Vagina (tissue), 2 donors: ENCODE results near the gene SYNE4. TPM values are rescaled to one million over a fixed set of nuclear protein-coding genes. Genes with fewer than 3 reads are reported as not detected.
"Not testable (repeated sequence)": the region's sequence is repeated elsewhere in the genome, so short reads cannot be mapped to it uniquely, and the experiment has no call there.

ENCODE experiments used
- DNase-seq, 2 donors: peaks; one replicate each; pipeline ENCODE4 v3.0.0-alpha.2; 2017; ENCODE audit errors: extremely low spot score in 2 of 2
- H3K27ac ChIP-seq: fragments of 200-600 bp; sonication (generic); one replicate; pipeline ENCODE4 v1.5.1; 2019
- H3K27me3 ChIP-seq: fragments of 200-600 bp; sonication (generic); one replicate; pipeline ENCODE4 v1.5.1; 2019
- H3K36me3 ChIP-seq, 2 donors: fragments of 200-600 bp; sonication (generic); one replicate each; pipeline ENCODE4 v1.5.1; 2017 to 2019
- H3K4me1 ChIP-seq: fragments of 200-600 bp; sonication (generic); one replicate; pipeline ENCODE4 v1.5.1; 2019
- H3K4me3 ChIP-seq, 2 donors: fragments of 200-600 bp; sonication (generic); 1 replicate in 1 of 2; 2 replicates in 1 of 2; pipeline ENCODE4 v1.5.1; 2016 to 2019
- H3K9me3 ChIP-seq: fragments of 200-600 bp; sonication (generic); one replicate; pipeline ENCODE4 v1.5.1; 2019
- POLR2A ChIP-seq, 2 donors: fragments of 450-650 bp; IDR thresholded peaks; one replicate each; pipeline ENCODE4 v1.6.1; 2017; ENCODE audit warnings: antibody characterized with exemption in 2 of 2, mild to moderate bottlenecking in 2 of 2, moderate library complexity in 2 of 2
- POLR2AphosphoS5 ChIP-seq, 2 donors: sonication (generic); formaldehyde crosslinking; IDR thresholded peaks; one replicate each; pipeline ENCODE4 v1.9.0; 2017; ENCODE audit warnings: antibody characterized with exemption in 2 of 2, mild to moderate bottlenecking in 2 of 2, low read depth in 1 of 2; ENCODE audit not compliant: insufficient read depth in 1 of 2
- intact Hi-C: fragments of 100-400 bp; cut with DNase I; formaldehyde crosslinking; loops from one replicate; pipeline ENCODE4 v1.15.1; 2023
- total RNA-seq: library from RNA; depleted of rRNA; stranded (reverse); fragments of >200 nt; gene quantifications from one replicate; pipeline ENCODE4 v1.2.3, GENCODE V29; 2016
- TF ChIP-seq, protein P1 (sequence below), 3 experiments: fragments of 450-650 bp in 2 of 3; fragments of 200-600 bp in 1 of 3; sonication (generic) in 1 of 3; IDR thresholded peaks; one replicate each; pipeline ENCODE4 v1.5.1; 2017 to 2019; ENCODE audit warnings: antibody characterized with exemption in 3 of 3, mild to moderate bottlenecking in 2 of 3, moderate library complexity in 2 of 3

Gene SYNE4
- total RNA-seq, 1 donor from 2014 or later, result 2.0 TPM

DNA sequence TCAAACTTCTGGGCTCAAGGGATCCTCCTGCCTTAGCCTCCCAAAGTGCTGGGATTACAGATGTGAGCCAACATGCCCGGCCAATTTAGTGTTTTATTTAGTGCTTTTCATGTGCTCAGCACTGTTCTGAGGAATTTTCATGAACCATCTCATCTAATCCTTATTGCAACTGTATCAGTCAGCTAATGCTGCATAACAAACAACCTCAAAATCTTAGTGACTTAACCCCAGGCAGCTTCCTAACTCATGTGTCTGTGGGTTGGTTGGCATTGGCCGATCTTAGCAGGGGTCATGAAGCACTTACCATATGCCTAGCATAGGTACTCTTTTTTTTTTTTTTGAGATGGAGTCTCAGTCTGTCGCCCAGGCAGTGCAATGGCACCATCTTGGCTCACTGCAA is 19.8 kb downstream of the SYNE4 start:
- intact Hi-C loops, result no loop called here
- H3K36me3 ChIP-seq, result no peaks in the 10 kb centered on the region
- H3K4me3 ChIP-seq, result no peak overlapping the region
- H3K9me3 ChIP-seq, result no peaks in the 10 kb centered on the region
- H3K27ac ChIP-seq, result no peak overlapping the region
- no peaks in the 10 kb centered on the region for H3K27me3 ChIP-seq
- peaks cover 15% of the 10 kb centered on the region for H3K4me1 ChIP-seq
- DNase-seq, result no peak
- no peak for TF ChIP-seq POLR2A (IDR thresholded peaks at IDR 0.05)
- TF ChIP-seq, protein P1, sequence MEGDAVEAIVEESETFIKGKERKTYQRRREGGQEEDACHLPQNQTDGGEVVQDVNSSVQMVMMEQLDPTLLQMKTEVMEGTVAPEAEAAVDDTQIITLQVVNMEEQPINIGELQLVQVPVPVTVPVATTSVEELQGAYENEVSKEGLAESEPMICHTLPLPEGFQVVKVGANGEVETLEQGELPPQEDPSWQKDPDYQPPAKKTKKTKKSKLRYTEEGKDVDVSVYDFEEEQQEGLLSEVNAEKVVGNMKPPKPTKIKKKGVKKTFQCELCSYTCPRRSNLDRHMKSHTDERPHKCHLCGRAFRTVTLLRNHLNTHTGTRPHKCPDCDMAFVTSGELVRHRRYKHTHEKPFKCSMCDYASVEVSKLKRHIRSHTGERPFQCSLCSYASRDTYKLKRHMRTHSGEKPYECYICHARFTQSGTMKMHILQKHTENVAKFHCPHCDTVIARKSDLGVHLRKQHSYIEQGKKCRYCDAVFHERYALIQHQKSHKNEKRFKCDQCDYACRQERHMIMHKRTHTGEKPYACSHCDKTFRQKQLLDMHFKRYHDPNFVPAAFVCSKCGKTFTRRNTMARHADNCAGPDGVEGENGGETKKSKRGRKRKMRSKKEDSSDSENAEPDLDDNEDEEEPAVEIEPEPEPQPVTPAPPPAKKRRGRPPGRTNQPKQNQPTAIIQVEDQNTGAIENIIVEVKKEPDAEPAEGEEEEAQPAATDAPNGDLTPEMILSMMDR (IDR thresholded peaks at IDR 0.05), result no peak
- TF ChIP-seq POLR2AphosphoS5 (IDR thresholded peaks at IDR 0.05; ENCODE audit: insufficient read depth in 1 of 2, low read depth in 1 of 2), result no peak

DNA sequence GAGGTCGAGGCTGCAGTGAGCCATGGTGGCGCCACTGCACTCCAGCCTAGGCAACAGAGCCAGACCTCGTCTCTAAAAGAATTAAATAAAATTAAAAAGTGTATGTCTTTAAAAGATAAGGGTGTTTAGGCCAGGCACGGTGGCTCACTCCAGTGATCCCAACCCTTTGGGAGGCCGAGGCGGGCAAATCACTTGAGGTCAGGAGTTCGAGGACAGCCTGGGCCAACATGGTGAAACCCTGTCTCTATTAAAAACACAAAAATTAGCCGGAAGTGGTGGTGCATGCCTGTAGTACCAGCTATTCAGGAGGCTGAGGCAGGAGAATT is 21.1 kb downstream of the SYNE4 start:
- no peaks in the 10 kb centered on the region for H3K36me3 ChIP-seq
- peak overlapping the region; percentile 33 to 42 for H3K4me3 ChIP-seq
- no peak overlapping the region for H3K27ac ChIP-seq
- intact Hi-C loops, result no loop called here
- DNase-seq, result no peak
- peaks cover 11% of the 10 kb centered on the region for H3K4me1 ChIP-seq
- H3K27me3 ChIP-seq, result no peaks in the 10 kb centered on the region
- TF ChIP-seq, protein P1 (IDR thresholded peaks at IDR 0.05), result no peak
- no peak for TF ChIP-seq POLR2A (IDR thresholded peaks at IDR 0.05)
- no peak for TF ChIP-seq POLR2AphosphoS5 (IDR thresholded peaks at IDR 0.05; ENCODE audit: insufficient read depth in 1 of 2, low read depth in 1 of 2)
- H3K9me3 ChIP-seq, result no peaks in the 10 kb centered on the region

DNA sequence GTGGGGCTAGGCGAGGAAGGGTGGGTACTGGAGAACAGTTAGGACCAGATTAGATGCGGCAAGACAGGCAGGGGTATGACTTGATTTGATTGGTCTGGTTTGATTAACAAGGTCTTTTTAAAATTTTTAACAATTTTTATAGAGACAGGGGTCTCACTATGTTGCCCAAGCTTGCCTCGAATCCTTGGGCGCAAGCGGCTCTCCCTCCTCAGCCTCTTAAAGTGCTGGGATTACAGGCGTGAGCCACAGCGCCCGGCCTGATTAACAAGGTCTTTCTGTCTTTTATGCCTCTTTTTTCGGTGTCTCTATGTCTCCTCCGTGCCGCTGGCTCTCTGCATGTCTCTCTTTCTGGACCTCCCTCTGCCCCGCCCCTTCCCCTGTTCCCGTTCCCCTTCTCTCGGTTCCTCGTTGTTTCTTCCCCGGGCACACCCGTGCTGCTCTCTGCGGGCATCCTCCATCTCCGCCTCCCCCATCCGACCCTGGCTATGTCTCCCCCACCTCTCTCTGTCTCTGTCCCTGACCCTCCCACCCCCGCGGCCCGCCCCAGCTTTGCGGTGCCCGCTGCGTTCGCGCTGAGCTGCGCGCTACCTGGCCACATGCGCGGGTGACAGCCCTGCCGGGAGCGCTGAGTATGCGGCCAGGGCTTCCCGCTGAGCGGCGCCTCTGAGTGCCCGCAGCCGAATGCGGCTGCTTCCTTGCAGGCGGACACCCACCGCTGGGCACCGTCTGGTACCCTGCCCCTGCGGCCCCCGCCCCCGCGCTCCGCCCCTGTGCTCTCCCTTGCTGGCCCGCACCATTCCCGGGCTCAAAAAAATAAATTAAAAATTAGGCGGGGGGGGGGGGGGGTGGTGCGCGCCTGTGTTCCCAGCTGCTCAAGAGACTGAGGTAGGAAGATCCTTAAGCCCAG is 21.7 kb downstream of the SYNE4 start:
- peaks cover 11% of the 10 kb centered on the region for H3K4me1 ChIP-seq
- H3K9me3 ChIP-seq, result no peaks in the 10 kb centered on the region
- intact Hi-C loops, result no loop called here
- no peaks in the 10 kb centered on the region for H3K36me3 ChIP-seq
- H3K27me3 ChIP-seq, result no peaks in the 10 kb centered on the region
- no peak for DNase-seq
- H3K27ac ChIP-seq, result no peak overlapping the region
- TF ChIP-seq POLR2AphosphoS5 (IDR thresholded peaks at IDR 0.05; ENCODE audit: insufficient read depth in 1 of 2, low read depth in 1 of 2) (no peak), POLR2A (IDR thresholded peaks at IDR 0.05) (no peak)
- TF ChIP-seq, protein P1 (IDR thresholded peaks at IDR 0.05), result no peak
- H3K4me3 ChIP-seq, result peak overlapping the region; percentile 33 to 42

DNA sequence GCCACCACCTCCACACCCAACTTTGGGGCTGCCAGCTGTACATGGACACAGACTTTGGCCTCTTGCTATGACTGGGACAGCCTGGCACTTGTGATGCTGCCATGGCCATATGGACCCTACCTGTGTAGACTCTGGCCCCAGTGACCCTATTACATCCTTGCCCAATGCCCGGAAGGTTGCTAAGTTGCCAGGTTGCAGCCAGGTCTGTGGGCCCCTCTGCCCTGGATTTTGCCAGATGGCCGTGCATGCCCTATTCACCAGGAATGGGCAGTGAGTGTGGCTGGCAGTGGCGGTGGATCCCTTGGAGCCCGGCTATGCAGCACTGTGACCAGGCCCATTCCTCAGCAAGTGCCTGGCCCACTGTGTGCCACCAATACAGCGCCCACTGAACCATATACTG is 22.5 kb downstream of the SYNE4 start:
- Histone ChIP-seq H3K27ac (no peak overlapping the region), H3K9me3 (no peaks in the 10 kb centered on the region), H3K4me3 (no peak overlapping the region), H3K36me3 (no peaks in the 10 kb centered on the region), H3K4me1 (peaks cover 11% of the 10 kb centered on the region), H3K27me3 (no peaks in the 10 kb centered on the region)
- TF ChIP-seq POLR2A (IDR thresholded peaks at IDR 0.05) (no peak), POLR2AphosphoS5 (IDR thresholded peaks at IDR 0.05; ENCODE audit: insufficient read depth in 1 of 2, low read depth in 1 of 2) (no peak)
- TF ChIP-seq, protein P1 (IDR thresholded peaks at IDR 0.05), result no peak
- no peak for DNase-seq
- intact Hi-C loops, result no loop called here

DNA sequence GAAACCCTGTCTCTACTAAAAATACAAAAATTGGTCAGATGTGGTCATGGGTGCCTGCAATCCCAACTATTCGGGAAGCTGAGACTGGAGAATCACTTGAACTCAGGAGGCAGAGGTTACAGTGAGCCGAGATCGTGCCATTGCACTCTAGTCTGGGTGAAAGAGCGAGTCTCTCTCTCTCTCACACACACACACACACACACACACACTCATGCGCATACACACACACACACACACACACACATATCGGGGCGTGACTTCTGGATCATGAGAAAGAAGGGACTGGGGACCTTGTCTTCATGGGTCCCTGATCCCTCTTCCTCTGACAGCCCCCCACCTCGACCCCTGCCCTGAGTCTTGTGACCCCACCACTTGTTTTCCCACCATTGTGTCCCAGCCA is 25.4 kb downstream of the SYNE4 start:
- H3K27me3 ChIP-seq, result no peaks in the 10 kb centered on the region
- H3K27ac ChIP-seq, result no peak overlapping the region
- no peak overlapping the region for H3K4me3 ChIP-seq
- intact Hi-C loops, result no loop called here
- peaks cover 11% of the 10 kb centered on the region for H3K4me1 ChIP-seq
- no peaks in the 10 kb centered on the region for H3K36me3 ChIP-seq
- DNase-seq, result no peak
- H3K9me3 ChIP-seq, result no peaks in the 10 kb centered on the region
- TF ChIP-seq, protein P1 (IDR thresholded peaks at IDR 0.05), result no peak
- TF ChIP-seq POLR2AphosphoS5 (IDR thresholded peaks at IDR 0.05; ENCODE audit: insufficient read depth in 1 of 2, low read depth in 1 of 2) (no peak), POLR2A (IDR thresholded peaks at IDR 0.05) (no peak)

DNA sequence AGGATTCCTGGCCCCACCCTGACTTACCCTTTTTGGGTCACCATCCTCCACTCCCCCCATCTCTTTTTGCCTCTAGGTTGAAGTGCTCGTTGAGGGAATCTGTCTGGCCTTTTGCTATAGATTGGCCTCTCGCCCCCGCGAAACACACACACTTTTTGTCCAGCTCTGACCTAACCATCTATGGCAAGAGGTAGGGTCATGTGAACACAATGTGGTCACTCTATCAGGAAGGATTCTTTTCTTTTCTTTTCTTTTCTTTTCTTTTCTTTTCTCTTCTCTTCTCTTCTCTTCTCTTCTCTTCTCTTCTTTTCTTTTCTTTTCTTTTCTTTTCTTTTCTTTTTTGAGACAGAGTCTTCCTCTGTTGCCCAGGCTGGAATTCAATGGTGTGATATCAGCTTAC is 27.6 kb downstream of the SYNE4 start:
- H3K27me3 ChIP-seq, intact Hi-C loops, H3K4me1 ChIP-seq, H3K4me3 ChIP-seq, H3K9me3 ChIP-seq, DNase-seq, H3K36me3 ChIP-seq, H3K27ac ChIP-seq: not testable (repeated sequence)
